HepG2 (cell line): ENCODE data around the gene ISG20L2. TPM values are rescaled to one million over a fixed set of nuclear protein-coding genes. Genes with fewer than 3 reads are reported as not detected.

ENCODE experiments used
- ARID5B ChIP-seq: IDR thresholded peaks from 2 replicates; pipeline ENCODE4 v1.4.0; 2020; ENCODE audit warnings: mild to moderate bottlenecking, missing genetic modification reagents
- CREBL2 ChIP-seq: sonication (generic); formaldehyde crosslinking; IDR thresholded peaks from 2 replicates; pipeline ENCODE4 v1.8.1; 2023; ENCODE audit warnings: missing genetic modification reagents, mild to moderate bottlenecking, borderline replicate concordance
- EP300 ChIP-seq, 3 experiments: sonication (generic) in 1 of 3; formaldehyde crosslinking in 1 of 3; IDR thresholded peaks; 2 replicates each; pipeline versions ENCODE4 v1.5.1 to v1.6.1; 2011 to 2020; ENCODE audit warnings: low read depth in 2 of 3, low read length in 2 of 3, borderline replicate concordance in 1 of 3, improper control_type of control experiment in 1 of 3, mild to moderate bottlenecking in 1 of 3, missing genetic modification reagents in 1 of 3, moderate library complexity in 1 of 3
- GATA4 ChIP-seq: sonication (generic); IDR thresholded peaks from 2 replicates; pipeline ENCODE4 v1.6.1; 2016; ENCODE audit warnings: antibody characterized with exemption, low read depth, borderline replicate concordance
- GTF3A ChIP-seq: sonication (generic); formaldehyde crosslinking; conservative IDR thresholded peaks from 2 replicates; pipeline ENCODE4 v1.4.0; 2020; ENCODE audit warnings: mild to moderate bottlenecking, missing genetic modification reagents
- HDAC2 ChIP-seq: sonication (generic); formaldehyde crosslinking; IDR thresholded peaks from 2 replicates; pipeline ENCODE4 v1.4.0; 2020; ENCODE audit warnings: missing genetic modification reagents
- HNRNPK ChIP-seq: fragments of 200-400 bp; formaldehyde crosslinking; IDR thresholded peaks from 2 replicates; pipeline ENCODE4 v1.6.1; 2018; ENCODE audit warnings: low read length, low read depth, moderate library complexity, mild to moderate bottlenecking; ENCODE audit not compliant: poor library complexity, severe bottlenecking
- KDM2A ChIP-seq: sonication (generic); formaldehyde crosslinking; IDR thresholded peaks from 2 replicates; pipeline ENCODE4 v1.4.0; 2020; ENCODE audit warnings: low read depth, missing genetic modification reagents, borderline replicate concordance
- KMT2B ChIP-seq: IDR thresholded peaks from 2 replicates; pipeline ENCODE4 v1.6.1; 2016; ENCODE audit warnings: missing genetic modification reagents, missing compliant biosample characterization
- MYC ChIP-seq: sonication (generic); formaldehyde crosslinking; IDR thresholded peaks from 2 replicates; pipeline ENCODE4 v1.9.0; 2021; ENCODE audit warnings: missing genetic modification reagents, borderline replicate concordance
- NCOR1 ChIP-seq: fragments of 200-600 bp; sonication (generic); IDR thresholded peaks from 2 replicates; pipeline ENCODE4 v1.7.0; 2017; ENCODE audit warnings: antibody characterized with exemption, low read length, borderline replicate concordance
- PHF21A ChIP-seq: sonication (generic); formaldehyde crosslinking; IDR thresholded peaks from 2 replicates; pipeline ENCODE4 v1.5.0; 2020; ENCODE audit warnings: mild to moderate bottlenecking, missing genetic modification reagents
- SOX13 ChIP-seq, 3 experiments: fragments of 450-650 bp in 1 of 3; sonication (generic) in 1 of 3; formaldehyde crosslinking in 1 of 3; IDR thresholded peaks in 2 of 3; conservative IDR thresholded peaks in 1 of 3; 2 replicates each; pipeline versions ENCODE4 v1.5.0 to v1.6.1; 2016 to 2020; ENCODE audit warnings: antibody characterized with exemption in 1 of 3, mild to moderate bottlenecking in 1 of 3, missing compliant biosample characterization in 1 of 3, missing genetic modification reagents in 1 of 3, moderate library complexity in 1 of 3
- THAP11 ChIP-seq: IDR thresholded peaks from 2 replicates; pipeline ENCODE4 v1.6.1; 2016; ENCODE audit warnings: missing biosample characterization, missing genetic modification reagents
- U2AF2 ChIP-seq: fragments of 200-400 bp; formaldehyde crosslinking; IDR thresholded peaks from 2 replicates; pipeline ENCODE4 v1.6.1; 2017; ENCODE audit warnings: low read depth, mild to moderate bottlenecking, low read length
- ZFY ChIP-seq: sonication (generic); formaldehyde crosslinking; IDR thresholded peaks from 2 replicates; pipeline ENCODE4 v1.4.0; 2020; ENCODE audit warnings: missing genetic modification reagents
- ZNF30 ChIP-seq: sonication (generic); formaldehyde crosslinking; IDR thresholded peaks from 2 replicates; pipeline ENCODE4 v1.5.0; 2020; ENCODE audit warnings: mild to moderate bottlenecking, missing genetic modification reagents
- ZNF772 ChIP-seq: sonication (generic); formaldehyde crosslinking; IDR thresholded peaks from 2 replicates; pipeline ENCODE4 v1.5.0; 2020; ENCODE audit warnings: mild to moderate bottlenecking, missing genetic modification reagents
- ZNF788 ChIP-seq: sonication (generic); formaldehyde crosslinking; IDR thresholded peaks from 2 replicates; pipeline ENCODE4 v1.5.0; 2020; ENCODE audit warnings: mild to moderate bottlenecking, missing genetic modification reagents, borderline replicate concordance
- polyA plus RNA-seq, 8 experiments: library from polyadenylated mRNA; depleted of rRNA in 3 of 8; stranded (reverse) in 7 of 8; unstranded in 1 of 8; fragments of >200 nt; fragmentation: Illumina TruSeq in 4 of 8; extraction: Trizol in 4 of 8; gene quantifications; 2 replicates each; pipeline versions ENCODE4 v1.2.1 to v1.2.3, GENCODE V29; 2011 to 2016; ENCODE audit warnings: low read depth in 4 of 8, missing spikeins in 1 of 8, mixed read lengths in 1 of 8; ENCODE audit not compliant: insufficient read depth in 1 of 8
- total RNA-seq, 5 experiments: library from RNA; depleted of rRNA; stranded (reverse); fragments of >200 nt; fragmentation: Illumina TruSeq; extraction: Trizol; gene quantifications; 2 replicates each; pipeline ENCODE4 v1.2.3, GENCODE V29; 2016; ENCODE audit warnings: low read depth in 1 of 5
- TF ChIP-seq, protein P1 (sequence below): sonication (generic); formaldehyde crosslinking; IDR thresholded peaks from 2 replicates; pipeline ENCODE4 v1.4.0; 2020; ENCODE audit warnings: mild to moderate bottlenecking, missing genetic modification reagents
- TF ChIP-seq, protein P2 (sequence below): sonication (generic); formaldehyde crosslinking; IDR thresholded peaks from 2 replicates; pipeline ENCODE4 v1.4.0; 2020; ENCODE audit warnings: mild to moderate bottlenecking, missing genetic modification reagents

Gene ISG20L2
- total and polyA plus RNA-seq, 2 of the 13 experiments (the other 11 are each of a cell fraction or from before 2014, with no cell fraction given): 19.8 to 21.3 TPM

DNA sequence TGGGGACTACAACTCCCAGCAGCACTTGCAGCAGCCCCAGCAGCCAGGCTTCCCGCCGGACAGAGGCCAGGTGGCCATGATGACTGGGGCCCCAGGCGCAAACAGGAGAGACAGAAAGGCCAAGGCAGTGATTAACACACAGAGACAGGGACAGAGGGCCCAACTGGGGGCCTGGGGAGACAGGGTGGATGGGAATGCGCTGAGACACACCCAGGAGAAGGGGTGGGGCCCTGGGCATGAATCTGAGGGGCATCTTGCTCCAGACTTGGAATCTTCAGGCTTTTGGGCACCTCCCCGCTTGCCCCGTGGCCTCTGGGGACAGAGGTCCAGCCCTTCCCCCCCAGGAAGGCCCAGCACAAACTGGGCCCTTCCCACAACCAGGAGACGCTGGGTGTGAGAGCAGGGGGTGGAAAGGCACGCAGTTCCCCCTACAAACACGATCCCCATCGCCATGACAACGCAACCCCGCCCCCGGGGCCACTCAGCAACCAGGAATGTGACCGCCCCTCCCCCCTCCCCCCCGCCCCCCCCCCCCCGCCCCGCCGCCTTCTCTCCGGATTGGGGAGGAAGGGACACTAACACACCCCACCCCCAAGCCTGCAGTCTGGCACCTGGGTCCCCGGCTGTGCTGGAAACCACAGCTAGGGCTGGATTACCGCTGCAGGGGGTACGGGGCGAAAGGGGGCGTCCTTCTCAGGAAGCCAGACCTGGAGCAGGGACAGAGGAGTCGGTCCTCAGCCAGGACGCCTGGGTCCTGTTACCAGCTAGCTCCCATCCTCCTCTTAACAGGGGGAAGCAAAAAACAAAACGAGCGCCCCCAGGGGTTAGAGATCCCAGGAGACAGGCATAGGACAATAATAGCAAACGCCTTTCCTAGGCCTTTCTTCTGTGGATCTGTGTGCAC lies 18.4 kb upstream of the ISG20L2 start (continued):
- 0 out of 2 replicates have a peak, but pooled peaks have one; percentile 25 for TF ChIP-seq NCOR1
- TF ChIP-seq ZNF772 (CRISPR knock-in tag): 0 out of 2 replicates have a peak, but pooled peaks have one; percentile 45
- peak; percentile 83; the same call in 1 of the 2 replicates for TF ChIP-seq U2AF2
- TF ChIP-seq KMT2B (CRISPR knock-in tag): 0 out of 2 replicates have a peak, but pooled peaks have one; percentile 19
- TF ChIP-seq GATA4: no peak
- peak; percentile 67; the same call in 1 of the 2 replicates for TF ChIP-seq MYC (CRISPR knock-in tag)
- peak; percentile 98 for TF ChIP-seq THAP11 (CRISPR knock-in tag)
- TF ChIP-seq PHF21A (CRISPR knock-in tag): no peak
- 0 out of 2 replicates have a peak, but pooled peaks have one; percentile 25 for TF ChIP-seq HDAC2 (CRISPR knock-in tag)
- peak; percentile 91 for TF ChIP-seq ZFY (CRISPR knock-in tag)
- peak; percentile 98 for TF ChIP-seq HNRNPK
- peak; percentile 51; the same call in 1 of the 2 replicates for TF ChIP-seq KDM2A
- peak; percentile 20 to 48; a peak in 2 of 4 replicates for TF ChIP-seq EP300 (IDR thresholded peaks at IDR 0.05; ENCODE audit: low read depth in 2 of 2, low read length in 2 of 2)
- no peak for TF ChIP-seq EP300 (CRISPR knock-in tag; IDR thresholded peaks at IDR 0.05; ENCODE audit: borderline replicate concordance)
- no peak for TF ChIP-seq GTF3A (CRISPR knock-in tag)
- TF ChIP-seq ZNF788 (CRISPR knock-in tag): no peak
- TF ChIP-seq ZNF30 (CRISPR knock-in tag): no peak
- no peak for TF ChIP-seq CREBL2 (CRISPR knock-in tag)
- TF ChIP-seq, protein P1, sequence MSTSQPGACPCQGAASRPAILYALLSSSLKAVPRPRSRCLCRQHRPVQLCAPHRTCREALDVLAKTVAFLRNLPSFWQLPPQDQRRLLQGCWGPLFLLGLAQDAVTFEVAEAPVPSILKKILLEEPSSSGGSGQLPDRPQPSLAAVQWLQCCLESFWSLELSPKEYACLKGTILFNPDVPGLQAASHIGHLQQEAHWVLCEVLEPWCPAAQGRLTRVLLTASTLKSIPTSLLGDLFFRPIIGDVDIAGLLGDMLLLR (CRISPR knock-in tag): no peak
- TF ChIP-seq, protein P2, sequence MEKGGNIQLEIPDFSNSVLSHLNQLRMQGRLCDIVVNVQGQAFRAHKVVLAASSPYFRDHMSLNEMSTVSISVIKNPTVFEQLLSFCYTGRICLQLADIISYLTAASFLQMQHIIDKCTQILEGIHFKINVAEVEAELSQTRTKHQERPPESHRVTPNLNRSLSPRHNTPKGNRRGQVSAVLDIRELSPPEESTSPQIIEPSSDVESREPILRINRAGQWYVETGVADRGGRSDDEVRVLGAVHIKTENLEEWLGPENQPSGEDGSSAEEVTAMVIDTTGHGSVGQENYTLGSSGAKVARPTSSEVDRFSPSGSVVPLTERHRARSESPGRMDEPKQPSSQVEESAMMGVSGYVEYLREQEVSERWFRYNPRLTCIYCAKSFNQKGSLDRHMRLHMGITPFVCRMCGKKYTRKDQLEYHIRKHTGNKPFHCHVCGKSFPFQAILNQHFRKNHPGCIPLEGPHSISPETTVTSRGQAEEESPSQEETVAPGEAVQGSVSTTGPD: no peak
- peak; percentile 22; the same call in 1 of the 2 replicates for TF ChIP-seq ARID5B (CRISPR knock-in tag)
- no peak for TF ChIP-seq SOX13 (IDR thresholded peaks at IDR 0.05)
- 0 out of 4 replicates have a peak, but pooled peaks of 1 of the 2 experiments have one; percentile 50 for TF ChIP-seq SOX13 (CRISPR knock-in tag; conservative IDR thresholded peaks at IDR 0.05 in 1 of 2, IDR thresholded peaks at IDR 0.05 in 1 of 2)
